Measurements from ENCODE around the gene SIRT6. TPM values are rescaled to one million over a fixed set of nuclear protein-coding genes. Genes with fewer than 3 reads are reported as not detected.
"Not testable (repeated sequence)": the region's sequence is repeated elsewhere in the genome, so short reads cannot be mapped to it uniquely, and the experiment has no call there.

Gene SIRT6
- total RNA-seq (2014; rRNA removed; shearing (Covaris generic)), result 19.0 and 23.9 TPM in 2 replicates

GRCh38 chr19:4182084-4182810 lies at the start of gene SIRT6, which contains the start of gene ANKRD24:
Gene SIRT6 (minus strand): TSS chr19:4182563. CDS start chr19:4182539, 24 bp downstream.
Gene ANKRD24 (plus strand): TSS chr19:4182689. CDS start chr19:4186426, 3,737 bp downstream.
- peak; percentile 98 for DNase-seq (ENCODE audit: low read depth)

DNA sequence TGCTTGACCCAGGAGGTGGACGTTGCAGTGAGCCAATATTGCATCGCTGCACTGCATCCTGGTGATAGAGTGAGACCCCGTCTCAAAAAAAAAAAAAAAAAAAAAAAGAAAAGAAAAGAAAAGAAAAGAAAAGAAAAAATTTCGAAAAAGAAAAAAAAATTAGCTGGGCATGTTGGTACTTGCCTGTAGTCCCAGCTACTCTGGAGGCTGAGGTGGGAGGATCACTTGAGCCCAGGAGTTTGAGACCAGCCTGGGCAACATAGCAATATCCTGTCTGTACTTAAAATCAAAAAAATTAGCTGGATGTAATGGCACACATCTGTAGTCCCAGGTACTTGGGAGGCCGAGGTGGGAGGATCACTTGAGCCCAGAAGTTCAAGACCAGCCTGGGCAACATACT lies 49.8 kb upstream of the SIRT6 start:
- DNase-seq (ENCODE audit: low read depth), result not testable (repeated sequence)

DNA sequence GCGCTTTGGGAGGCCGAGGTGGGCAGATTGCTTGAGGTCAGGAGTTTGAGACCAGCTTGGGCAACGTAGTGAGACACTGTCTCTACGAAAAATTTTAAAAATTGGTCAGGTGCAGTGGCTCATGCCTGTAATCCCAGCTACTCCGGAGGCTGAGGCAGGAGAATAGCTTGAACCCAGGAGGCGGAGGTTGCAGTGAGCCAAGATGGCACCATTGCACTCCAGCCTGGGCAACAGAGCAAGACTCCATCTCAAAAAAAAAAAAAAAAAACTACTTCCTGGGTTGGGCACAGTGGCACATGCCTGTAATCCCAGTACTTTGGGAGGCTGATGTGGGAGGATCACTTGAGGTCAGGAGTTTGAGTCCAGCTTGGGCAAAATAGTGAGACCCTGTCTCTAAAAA lies 49.2 kb upstream of the SIRT6 start:
- not testable (repeated sequence) for DNase-seq (ENCODE audit: low read depth)

GRCh38 chr19:4230237-4230636 lies 47.9 kb upstream of the SIRT6 start:
- not testable (repeated sequence) for DNase-seq (ENCODE audit: low read depth)

DNA sequence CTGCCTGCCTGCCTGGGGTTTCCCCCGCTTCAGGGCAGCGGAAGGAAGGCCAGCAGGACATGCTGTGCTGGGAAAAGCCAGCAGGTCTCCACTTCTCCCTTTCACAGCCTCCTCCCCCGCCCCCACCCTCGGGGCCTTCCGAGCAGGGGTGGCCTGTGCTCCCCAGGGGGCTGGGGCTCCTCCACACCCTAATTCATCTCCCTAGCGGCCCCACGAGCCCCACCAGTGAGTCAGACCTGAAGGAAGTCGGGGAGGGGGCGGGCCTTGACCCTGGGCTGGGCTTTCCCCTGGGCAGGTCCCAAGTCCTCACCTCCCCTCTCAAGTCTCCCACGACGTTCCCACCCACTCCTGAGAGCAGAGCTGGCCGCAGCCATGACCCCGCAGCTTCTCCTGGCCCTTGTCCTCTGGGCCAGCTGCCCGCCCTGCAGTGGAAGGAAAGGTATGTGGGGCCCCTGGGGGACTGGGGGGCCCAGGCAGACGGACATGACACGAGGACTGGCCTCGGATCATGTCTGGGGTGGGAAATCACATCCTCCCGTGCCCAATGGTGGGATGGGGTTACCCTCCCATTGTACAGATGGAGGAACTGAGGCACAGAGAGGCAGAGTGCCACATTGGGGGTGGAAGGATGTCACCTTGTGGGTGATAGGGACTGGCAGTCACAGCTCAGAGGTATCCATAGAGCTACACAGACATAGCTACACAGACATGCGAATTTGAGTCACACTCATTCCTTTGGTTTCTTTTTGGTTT lies 47.0 kb upstream of the SIRT6 start, which contains the start of gene EBI3:
Gene EBI3, plus strand, starts transcription at position 345 of the 753 bp plus-strand sequence. Its CDS starts 28 bp downstream, at position 373.
- DNase-seq (ENCODE audit: low read depth), result peak; percentile 87

DNA sequence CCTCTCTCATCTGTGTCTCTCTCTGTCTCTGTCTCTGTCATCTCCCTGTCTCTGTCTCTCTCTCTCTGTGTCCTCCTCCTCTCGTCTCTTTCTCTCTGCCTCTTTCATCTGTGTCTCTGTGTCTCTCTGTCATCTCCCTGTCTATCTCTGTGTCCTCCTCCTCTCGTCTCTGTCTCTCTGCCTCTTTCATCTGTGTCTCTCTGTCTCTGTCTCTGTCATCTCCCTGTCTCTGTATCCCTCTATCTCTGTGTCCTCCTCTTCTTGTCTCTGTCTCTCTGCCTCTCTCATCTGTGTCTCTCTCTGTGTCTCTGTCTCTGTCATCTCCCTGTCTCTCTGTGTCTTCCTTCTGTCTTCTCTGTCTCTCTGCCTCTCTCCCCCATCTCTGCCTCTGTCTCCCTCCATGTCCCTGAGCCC lies 46.4 kb upstream of the SIRT6 start:
- no peak for DNase-seq (ENCODE audit: low read depth)

- no peak for DNase-seq (ENCODE audit: low read depth)
Observed at GRCh38 chr19:4227771-4228170, 45.4 kb upstream of the SIRT6 start.

- no peak for DNase-seq (ENCODE audit: low read depth)
Observed at GRCh38 chr19:4225885-4226284, 43.5 kb upstream of the SIRT6 start.

- no peak for DNase-seq (ENCODE audit: low read depth)
Observed at GRCh38 chr19:4224470-4224869, 42.1 kb upstream of the SIRT6 start.

- no peak for DNase-seq (ENCODE audit: low read depth)
Observed at GRCh38 chr19:4220188-4220587, 37.8 kb upstream of the SIRT6 start.

DNA sequence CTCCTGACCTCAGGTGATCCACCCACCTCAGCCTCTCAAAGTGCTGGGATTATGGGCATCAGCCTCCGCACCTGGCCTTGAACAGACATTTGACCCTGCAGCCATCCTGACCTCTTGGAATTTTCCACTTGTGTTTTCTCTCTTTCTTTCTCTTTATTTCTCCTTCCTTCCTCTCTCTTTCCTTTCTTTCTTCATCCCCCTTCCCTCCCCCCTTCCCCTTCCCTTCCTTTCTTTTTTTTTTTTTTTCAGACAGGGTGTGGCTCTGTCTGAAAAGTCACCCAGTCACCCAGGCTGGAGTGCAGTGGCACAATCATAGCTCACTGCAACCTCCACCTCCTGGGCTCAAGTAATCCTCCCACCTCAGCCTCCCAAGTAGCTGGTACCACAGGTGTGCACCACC lies 36.2 kb upstream of the SIRT6 start:
- DNase-seq (ENCODE audit: low read depth), result not testable (repeated sequence)

- no peak for DNase-seq (ENCODE audit: low read depth)
Observed at GRCh38 chr19:4217429-4218264, 35.3 kb upstream of the SIRT6 start.

DNA sequence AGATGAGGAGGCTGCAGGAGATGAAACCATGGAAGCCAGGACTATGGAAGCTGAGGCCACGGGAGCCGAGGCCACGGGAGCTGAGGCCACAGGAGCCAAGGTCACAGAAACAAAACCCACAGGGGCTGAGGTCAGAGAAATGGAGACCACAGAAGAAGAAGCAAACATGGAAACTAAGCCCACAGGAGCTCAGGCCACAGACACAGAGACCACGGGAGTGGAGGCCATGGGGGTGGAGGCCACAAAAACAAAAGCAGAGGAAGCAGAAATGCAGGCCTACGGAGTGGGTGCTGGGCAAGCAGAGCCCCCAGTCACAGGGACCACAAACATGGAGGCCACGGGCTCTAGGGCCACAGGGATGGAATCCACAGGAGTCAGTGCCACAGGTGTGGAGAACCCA lies 34.5 kb upstream of the SIRT6 start:
- no peak for DNase-seq (ENCODE audit: low read depth)

DNA sequence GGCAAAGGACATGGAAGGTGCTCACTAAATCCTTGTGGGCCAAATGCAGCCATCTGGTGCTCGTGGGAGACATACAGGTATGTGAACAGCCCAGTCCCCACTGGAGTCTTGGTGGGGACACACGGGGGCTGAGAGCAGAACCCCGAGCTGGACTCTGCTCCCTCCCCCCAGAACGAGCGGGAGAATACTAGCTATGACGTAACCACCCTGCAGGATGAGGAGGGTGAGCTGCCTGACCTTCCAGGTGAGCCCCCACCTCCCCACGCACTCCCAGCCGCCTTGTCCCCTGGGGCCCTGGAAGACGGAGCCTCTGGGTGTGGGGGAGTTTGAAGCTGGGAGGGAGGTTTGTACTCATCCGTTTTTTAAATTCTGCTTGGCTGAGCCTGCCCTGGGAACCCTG lies 33.4 kb upstream of the SIRT6 start:
- DNase-seq (ENCODE audit: low read depth), result no peak

- DNase-seq (ENCODE audit: low read depth), result no peak
Observed at GRCh38 chr19:4213116-4213515, 30.8 kb upstream of the SIRT6 start.

DNA sequence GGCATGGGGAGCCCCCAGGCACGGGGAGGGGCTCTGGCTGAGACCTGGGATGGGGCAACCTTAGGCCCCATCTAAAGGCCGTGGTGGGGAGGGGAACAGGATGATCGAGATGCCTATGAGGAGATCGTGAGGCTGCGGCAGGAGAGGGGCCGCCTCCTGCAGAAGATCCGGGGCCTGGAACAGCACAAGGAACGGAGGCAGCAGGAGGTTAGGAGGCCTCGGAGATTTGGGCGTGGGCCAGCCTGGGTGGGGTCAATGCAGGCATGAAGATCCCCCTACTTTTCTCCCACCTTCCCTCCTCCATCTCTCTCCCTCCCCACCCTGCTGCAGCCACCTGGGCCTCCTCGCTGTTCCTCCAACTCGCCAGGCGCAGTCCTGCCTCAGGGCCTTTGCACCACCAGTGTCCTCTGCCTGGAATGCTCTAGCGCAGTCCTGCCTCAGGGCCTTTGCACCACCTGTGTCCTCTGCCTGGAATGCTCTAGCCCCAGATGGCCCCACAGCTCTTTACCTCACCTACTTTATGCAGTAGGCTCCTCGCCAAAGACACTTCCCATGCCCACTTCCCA lies 27.9 kb upstream of the SIRT6 start:
- DNase-seq (ENCODE audit: low read depth), result no peak

GRCh38 chr19:4208385-4209094 lies 26.2 kb upstream of the SIRT6 start:
- peak; percentile 83 for DNase-seq (ENCODE audit: low read depth)

- peak; percentile 45 for DNase-seq (ENCODE audit: low read depth)
Observed at GRCh38 chr19:4206818-4207484, 24.6 kb upstream of the SIRT6 start.

DNA sequence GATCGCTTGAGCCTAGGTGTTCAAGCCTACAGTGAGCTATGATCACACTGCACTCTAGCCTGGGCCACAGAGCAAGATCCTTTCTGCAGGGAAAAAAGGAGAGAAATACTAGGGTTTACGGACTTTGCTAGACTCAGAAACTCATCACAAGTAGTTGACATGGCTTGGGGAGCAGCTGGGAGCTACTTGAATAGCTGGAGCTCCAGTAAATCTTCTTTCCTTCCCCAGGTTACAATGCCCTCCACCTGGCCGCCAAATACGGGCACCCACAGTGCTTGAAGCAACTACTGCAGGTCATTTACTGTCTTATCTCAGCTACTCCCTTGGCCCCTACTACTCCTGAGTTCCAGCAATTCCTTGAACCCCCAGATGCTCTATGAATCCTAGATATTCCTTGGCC lies 19.4 kb upstream of the SIRT6 start:
- DNase-seq (ENCODE audit: low read depth), result no peak

GRCh38 chr19:4200940-4201542 lies 18.7 kb upstream of the SIRT6 start:
- no peak for DNase-seq (ENCODE audit: low read depth)

Data from Daoy (cell line).